ENCODE results near the gene LSM12. TPM values are rescaled to one million over a fixed set of nuclear protein-coding genes. Genes with fewer than 3 reads are reported as not detected.
A peak's percentile ranks its signal among the peaks of the same experiment; 100 is the strongest.

Gene LSM12
- total and polyA plus RNA-seq, 2 donors (not counting 3 experiments of a cell fraction or from before 2014, with no cell fraction given) = 36.5 to 68.9 TPM

DNA sequence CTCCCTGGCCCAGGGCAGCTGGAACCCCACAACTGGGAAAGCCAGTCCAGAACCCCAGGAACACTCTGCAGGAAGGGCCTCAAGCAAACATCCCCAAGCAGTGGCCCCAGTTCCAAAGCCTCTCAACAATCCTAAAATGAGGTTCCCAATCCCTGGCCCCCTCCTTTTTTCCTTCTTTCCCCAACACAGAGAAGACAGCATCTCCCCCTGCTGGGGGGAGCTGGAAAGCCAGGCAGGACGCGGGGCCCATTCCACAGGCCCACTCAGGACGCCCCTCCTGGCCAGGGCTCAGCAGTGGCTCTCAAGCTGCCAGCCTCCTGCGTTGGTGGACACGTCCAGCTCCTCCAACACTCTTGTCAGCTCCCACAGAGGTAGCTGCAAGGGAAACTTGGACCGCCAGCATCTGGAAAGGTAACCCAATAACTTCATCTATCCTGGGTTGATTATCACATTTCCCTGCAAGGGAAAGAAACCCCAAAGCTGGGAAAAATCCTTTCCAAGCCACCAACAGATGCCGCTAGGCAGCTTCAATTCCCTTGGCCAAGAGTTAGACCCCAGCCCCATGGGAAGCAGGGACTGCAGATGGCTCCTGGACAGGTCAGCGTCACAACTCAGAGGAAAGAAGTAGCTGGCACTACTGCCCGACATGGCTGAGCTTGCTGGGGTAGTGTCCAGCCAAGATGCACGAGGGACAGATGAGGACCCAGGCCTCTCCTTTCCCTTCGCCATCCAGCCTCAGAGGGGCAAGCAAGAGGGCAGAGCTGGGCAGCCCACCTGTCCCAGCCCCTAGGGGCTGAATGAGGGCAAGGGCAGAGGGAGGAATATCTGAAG is 49.3 kb upstream of the LSM12 start:
- BruUV-seq (replicated peaks) = no TSS peak
- Histone ChIP-seq H3K4me1 (ENCODE audit: control insufficient read depth, extremely low read depth, insufficient read depth, low read length) (peaks cover 8% of the 10 kb centered on the region), H3K4me3 (replicated peaks in 1 of 3; ENCODE audit: insufficient read depth in 1 of 3, low read depth in 1 of 3, low read length in 3 of 3) (no peak overlapping the region), H3K9ac (replicated peaks; ENCODE audit: extremely low read depth, insufficient read depth, low read length) (no peak overlapping the region), H3K27me3 (ENCODE audit: control insufficient read depth in 2 of 2, insufficient read depth in 2 of 2, low read length in 2 of 2) (no peaks in the 10 kb centered on the region), H3K36me3 (ENCODE audit: control insufficient read depth in 2 of 2, extremely low read depth in 1 of 2, insufficient read depth in 2 of 2, low read length in 2 of 2) (peaks cover 0 to 7% of the 10 kb centered on the region in 2 experiments), H3K79me2 (ENCODE audit: control insufficient read depth, insufficient read depth, low read length) (no peaks in the 10 kb centered on the region), H4K20me1 (replicated peaks; ENCODE audit: control insufficient read depth, extremely low read depth, insufficient read depth, low read length) (no peaks in the 10 kb centered on the region), H3K9me1 (replicated peaks; ENCODE audit: control insufficient read depth, extremely low read depth, insufficient read depth, low read length) (no peaks in the 10 kb centered on the region), H3K27ac (ENCODE audit: insufficient read depth, low read depth, low read length) (no peak overlapping the region), H3K9me3 (replicated peaks; ENCODE audit: control insufficient read depth, insufficient read depth, low read length) (no peaks in the 10 kb centered on the region), H3K4me2 (ENCODE audit: insufficient read depth, low read length) (no peak overlapping the region), H2AFZ (ENCODE audit: low read depth, low read length) (no peak overlapping the region)
- intact Hi-C loops (cut with micrococcal nuclease) = loop anchor here (1.0 to 10.0 kb wide), 5 partner anchors 31 to 171 kb away; partner anchors contain the start of genes G6PC3 and NAGS
- dilution Hi-C loops (cut with MboI; ENCODE audit: extremely low pct_ligation_motif_present, low sequenced_read_pairs) = no loop called here
- DNase-seq (ENCODE audit: low read depth, low spot score) (peak; percentile 60), FAIRE-seq (peak; percentile 62)
- ChIA-PET POLR2A (interaction anchor here (0.6 kb wide), 1 partner anchor 50 kb away, joined by 7 read pairs; the partner anchor contains the start of gene LSM12), CTCF (interaction anchor here (0.6 to 3.1 kb wide), 41 partner anchors 8 to 236 kb away, joined by 3 to 39 read pairs (median 5); partner anchors contain the start of genes G6PC3, GRN, HDAC5 and LSM12)
- TF ChIP-seq, protein P1, sequence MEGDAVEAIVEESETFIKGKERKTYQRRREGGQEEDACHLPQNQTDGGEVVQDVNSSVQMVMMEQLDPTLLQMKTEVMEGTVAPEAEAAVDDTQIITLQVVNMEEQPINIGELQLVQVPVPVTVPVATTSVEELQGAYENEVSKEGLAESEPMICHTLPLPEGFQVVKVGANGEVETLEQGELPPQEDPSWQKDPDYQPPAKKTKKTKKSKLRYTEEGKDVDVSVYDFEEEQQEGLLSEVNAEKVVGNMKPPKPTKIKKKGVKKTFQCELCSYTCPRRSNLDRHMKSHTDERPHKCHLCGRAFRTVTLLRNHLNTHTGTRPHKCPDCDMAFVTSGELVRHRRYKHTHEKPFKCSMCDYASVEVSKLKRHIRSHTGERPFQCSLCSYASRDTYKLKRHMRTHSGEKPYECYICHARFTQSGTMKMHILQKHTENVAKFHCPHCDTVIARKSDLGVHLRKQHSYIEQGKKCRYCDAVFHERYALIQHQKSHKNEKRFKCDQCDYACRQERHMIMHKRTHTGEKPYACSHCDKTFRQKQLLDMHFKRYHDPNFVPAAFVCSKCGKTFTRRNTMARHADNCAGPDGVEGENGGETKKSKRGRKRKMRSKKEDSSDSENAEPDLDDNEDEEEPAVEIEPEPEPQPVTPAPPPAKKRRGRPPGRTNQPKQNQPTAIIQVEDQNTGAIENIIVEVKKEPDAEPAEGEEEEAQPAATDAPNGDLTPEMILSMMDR (IDR thresholded peaks at IDR 0.05; ENCODE audit: extremely low read depth in 1 of 2, insufficient read depth in 1 of 2, low read depth in 1 of 2, low read length in 2 of 2) = peak; percentile 86 to 89
- no peak for TF ChIP-seq POLR2AphosphoS5 (IDR thresholded peaks at IDR 0.05; ENCODE audit: insufficient read depth, low read depth, low read length)
